IPS-18a (cell line): ENCODE data around the gene SOD1.
"Not testable (repeated sequence)": the region's sequence is repeated elsewhere in the genome, so short reads cannot be mapped to it uniquely, and the experiment has no call there.

Experiments used
- H3K27ac ChIP-seq: one replicate; pipeline ENCODE4 v1.5.1; 2013; ENCODE audit warnings: low read length
- H3K27me3 ChIP-seq: one replicate; pipeline ENCODE4 v1.6.1; 2013; ENCODE audit warnings: mild to moderate bottlenecking, low read length; ENCODE audit not compliant: control insufficient read depth, insufficient read depth
- H3K36me3 ChIP-seq: one replicate; pipeline ENCODE4 v1.6.1; 2013; ENCODE audit warnings: low read depth, low read length; ENCODE audit not compliant: control insufficient read depth
- H3K4me1 ChIP-seq: one replicate; pipeline ENCODE4 v1.6.1; 2013; ENCODE audit warnings: low read depth, low read length; ENCODE audit not compliant: control insufficient read depth
- H3K4me3 ChIP-seq: one replicate; pipeline ENCODE4 v1.5.1; 2013; ENCODE audit warnings: low read length
- H3K9ac ChIP-seq: one replicate; pipeline ENCODE4 v1.6.1; 2013; ENCODE audit warnings: mild to moderate bottlenecking, low read length, moderate library complexity
- H3K9me3 ChIP-seq: one replicate; pipeline ENCODE4 v1.6.1; 2013; ENCODE audit warnings: low read depth, low read length; ENCODE audit not compliant: control insufficient read depth

SOD1 gene

DNA sequence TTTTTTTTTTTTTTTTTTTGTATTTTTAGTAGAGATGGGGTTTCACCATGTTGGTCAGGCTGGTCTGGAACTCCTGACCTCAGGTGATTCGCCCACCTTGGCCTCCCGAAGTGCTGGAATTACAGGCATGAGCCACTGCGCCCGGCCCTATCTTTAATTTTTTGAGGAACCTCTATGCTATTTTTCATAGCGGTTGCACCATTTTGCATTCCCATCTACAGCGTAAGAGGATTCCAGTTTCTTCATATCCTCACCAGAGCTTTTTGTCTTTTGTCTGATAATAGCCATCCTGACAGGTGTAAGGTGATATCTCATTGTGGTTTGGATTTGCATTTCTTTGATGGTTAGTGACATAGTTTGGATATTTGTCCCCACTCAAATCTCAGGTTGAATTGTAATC, 27.6 kb upstream of the SOD1 start:
- not testable (repeated sequence) for H3K9me3 ChIP-seq, H3K27me3 ChIP-seq, H3K27ac ChIP-seq, H3K36me3 ChIP-seq, H3K4me3 ChIP-seq, H3K4me1 ChIP-seq, H3K9ac ChIP-seq

DNA sequence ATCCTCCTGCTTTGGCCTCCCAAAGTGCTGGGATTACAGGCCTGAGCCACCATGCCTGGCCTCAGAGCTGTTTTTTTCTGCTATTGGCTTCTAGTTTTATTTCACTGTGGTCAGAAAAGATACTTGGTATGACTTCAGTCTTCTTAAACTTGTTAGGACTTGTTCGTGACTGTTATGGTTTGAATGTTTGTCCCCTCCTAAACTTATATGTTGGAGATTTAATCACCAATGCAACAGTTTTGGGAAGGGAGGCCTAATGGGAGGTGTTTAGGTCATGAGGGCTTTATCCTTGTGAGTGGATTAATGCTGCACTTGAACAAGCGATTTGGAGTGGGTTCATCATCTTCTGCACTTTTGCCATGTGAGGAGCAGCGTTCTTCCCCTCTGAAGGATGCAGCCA, 24.5 kb upstream of the SOD1 start:
- no peak overlapping the region for H3K27ac ChIP-seq
- no peaks in the 10 kb centered on the region for H3K9me3 ChIP-seq
- H3K4me3 ChIP-seq = no peak overlapping the region
- H3K4me1 ChIP-seq = no peaks in the 10 kb centered on the region
- H3K27me3 ChIP-seq = no peaks in the 10 kb centered on the region
- H3K9ac ChIP-seq = no peak overlapping the region
- no peaks in the 10 kb centered on the region for H3K36me3 ChIP-seq

DNA sequence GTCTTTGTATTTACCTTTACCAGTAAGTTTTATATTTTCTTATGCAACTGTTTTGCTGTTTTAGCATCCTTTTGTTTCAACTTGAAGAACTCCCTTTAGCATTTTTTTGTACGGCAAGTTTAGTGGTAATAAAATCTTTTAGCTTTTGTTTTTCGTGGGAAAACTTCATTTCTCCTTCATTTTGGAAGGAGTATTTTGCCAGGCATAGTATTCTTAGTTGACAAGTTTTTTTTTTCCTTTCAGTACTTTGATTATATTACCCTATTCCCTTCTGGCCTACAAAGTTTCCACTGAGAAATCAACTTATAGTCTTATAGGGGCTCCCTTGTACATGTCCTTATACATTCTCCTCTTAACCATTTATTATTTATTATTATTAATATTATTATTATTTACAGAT, 22.6 kb upstream of the SOD1 start:
- Histone ChIP-seq H3K9me3 (no peaks in the 10 kb centered on the region), H3K4me3 (no peak overlapping the region), H3K36me3 (no peaks in the 10 kb centered on the region), H3K4me1 (no peaks in the 10 kb centered on the region), H3K27ac (no peak overlapping the region), H3K27me3 (no peaks in the 10 kb centered on the region), H3K9ac (no peak overlapping the region)

DNA sequence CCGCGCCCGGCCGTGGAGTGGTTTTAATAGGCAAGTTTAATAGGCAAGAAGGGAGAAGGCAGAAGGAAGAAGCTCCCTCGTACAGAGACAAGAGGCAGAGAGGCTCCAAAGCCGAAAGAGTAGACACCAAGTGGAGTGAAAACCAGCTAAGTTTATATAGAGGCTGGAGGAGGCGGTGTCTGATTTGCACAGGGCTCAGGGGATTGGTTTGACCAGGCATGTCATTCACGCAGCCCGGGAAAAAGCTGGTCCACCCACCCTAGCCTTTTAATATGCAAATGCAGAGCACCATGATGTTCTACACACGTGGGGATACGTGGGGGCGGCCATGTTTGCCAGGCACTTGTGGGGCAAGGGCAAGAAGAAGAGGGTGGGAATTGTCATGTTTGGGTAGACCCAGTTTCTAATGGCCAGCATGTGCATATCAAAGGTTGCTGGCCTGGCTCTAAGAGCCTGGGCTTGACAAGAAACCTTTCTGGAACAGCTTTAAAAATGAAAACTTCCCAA, 18.0 kb upstream of the SOD1 start:
- Histone ChIP-seq H3K9me3 (no peaks in the 10 kb centered on the region), H3K4me3 (no peak overlapping the region), H3K27ac (no peak overlapping the region), H3K36me3 (no peaks in the 10 kb centered on the region), H3K27me3 (no peaks in the 10 kb centered on the region), H3K9ac (no peak overlapping the region), H3K4me1 (no peaks in the 10 kb centered on the region)

DNA sequence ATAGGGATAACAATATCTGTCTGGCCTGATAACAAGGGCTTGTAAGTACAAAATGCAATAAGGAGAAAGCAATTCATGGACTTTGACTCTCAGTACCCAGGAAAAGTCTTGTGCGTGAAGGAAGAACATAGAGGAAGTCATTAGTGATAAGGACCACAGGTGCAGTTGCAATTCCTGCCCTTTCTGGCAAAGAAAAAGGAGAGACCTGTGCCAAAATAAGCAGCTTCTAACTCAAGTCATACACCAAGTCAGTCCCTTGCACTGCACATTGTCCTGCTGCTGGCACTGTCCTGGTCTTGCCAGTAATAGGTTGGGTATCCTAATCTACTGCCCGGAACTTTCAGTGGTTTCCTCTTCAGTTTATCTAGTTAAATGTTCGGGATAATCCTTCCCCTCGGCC, 14.8 kb upstream of the SOD1 start:
- Histone ChIP-seq H3K9me3 (no peaks in the 10 kb centered on the region), H3K4me1 (no peaks in the 10 kb centered on the region), H3K27me3 (no peaks in the 10 kb centered on the region), H3K4me3 (no peak overlapping the region), H3K27ac (no peak overlapping the region), H3K9ac (no peak overlapping the region), H3K36me3 (no peaks in the 10 kb centered on the region)

DNA sequence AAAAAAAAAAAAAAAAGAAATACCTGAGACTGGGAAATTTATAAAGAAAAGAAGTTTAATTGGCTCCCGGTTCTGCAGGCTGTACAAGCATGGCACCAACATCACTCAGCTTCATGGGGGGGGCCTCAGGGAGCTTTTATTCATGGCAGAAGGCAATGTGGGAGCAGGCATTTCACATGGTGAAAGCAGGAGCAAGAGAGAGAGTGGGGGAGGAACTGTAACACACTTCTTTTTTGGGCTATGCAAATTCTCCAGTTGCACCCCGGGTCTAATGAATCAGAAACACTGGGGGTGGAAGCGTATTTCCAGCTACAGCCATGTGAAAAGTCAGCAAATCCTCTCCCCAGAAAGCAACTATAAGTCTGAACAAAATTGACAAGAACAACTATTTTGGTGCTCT, 11.8 kb upstream of the SOD1 start:
- Histone ChIP-seq H3K36me3 (no peaks in the 10 kb centered on the region), H3K4me1 (no peaks in the 10 kb centered on the region), H3K27me3 (no peaks in the 10 kb centered on the region), H3K27ac (no peak overlapping the region), H3K9me3 (no peaks in the 10 kb centered on the region), H3K4me3 (no peak overlapping the region), H3K9ac (no peak overlapping the region)

DNA sequence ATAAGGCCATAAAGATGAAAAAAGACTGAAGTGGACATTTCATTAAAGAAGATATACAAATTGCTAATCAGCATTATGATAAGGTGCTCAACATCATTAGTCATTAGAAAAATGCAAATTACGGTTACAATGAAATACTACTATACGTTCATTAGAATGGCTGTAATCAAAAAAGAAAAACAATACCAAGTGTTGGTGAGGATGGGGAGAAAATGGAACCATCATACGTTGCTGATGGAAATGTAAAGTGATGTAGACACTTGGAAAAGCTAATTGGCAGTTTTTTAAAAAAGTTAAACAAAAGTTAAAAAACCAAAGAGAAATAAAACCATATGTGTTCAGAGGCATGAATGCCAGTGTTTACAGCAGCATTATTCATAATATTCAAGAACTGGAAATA, 8.6 kb upstream of the SOD1 start:
- Histone ChIP-seq H3K9me3 (no peaks in the 10 kb centered on the region), H3K4me1 (no peaks in the 10 kb centered on the region), H3K27me3 (no peaks in the 10 kb centered on the region), H3K4me3 (no peak overlapping the region), H3K9ac (no peak overlapping the region), H3K27ac (no peak overlapping the region), H3K36me3 (no peaks in the 10 kb centered on the region)

DNA sequence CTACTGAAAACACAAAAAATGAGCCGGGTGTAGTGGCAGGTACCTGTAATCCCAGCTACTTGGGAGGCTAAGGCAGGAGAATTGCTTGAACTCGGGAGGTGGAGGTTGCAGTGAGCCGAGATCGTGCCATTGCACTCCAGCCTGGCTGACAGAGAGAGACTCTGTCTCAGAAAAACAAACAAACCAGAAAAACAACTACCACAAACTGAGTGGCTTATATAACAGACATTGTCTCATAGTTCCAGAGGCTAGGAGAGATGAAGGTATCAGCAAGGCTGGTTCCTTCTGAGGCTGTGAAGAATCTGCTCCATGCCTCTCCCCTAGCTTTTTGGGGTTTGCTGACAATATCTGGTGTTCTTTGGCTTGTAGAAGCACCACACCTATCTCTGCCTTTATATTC, 8.0 kb upstream of the SOD1 start:
- H3K9me3 ChIP-seq, H3K27me3 ChIP-seq, H3K4me3 ChIP-seq, H3K36me3 ChIP-seq, H3K27ac ChIP-seq, H3K4me1 ChIP-seq, H3K9ac ChIP-seq: not testable (repeated sequence)

DNA sequence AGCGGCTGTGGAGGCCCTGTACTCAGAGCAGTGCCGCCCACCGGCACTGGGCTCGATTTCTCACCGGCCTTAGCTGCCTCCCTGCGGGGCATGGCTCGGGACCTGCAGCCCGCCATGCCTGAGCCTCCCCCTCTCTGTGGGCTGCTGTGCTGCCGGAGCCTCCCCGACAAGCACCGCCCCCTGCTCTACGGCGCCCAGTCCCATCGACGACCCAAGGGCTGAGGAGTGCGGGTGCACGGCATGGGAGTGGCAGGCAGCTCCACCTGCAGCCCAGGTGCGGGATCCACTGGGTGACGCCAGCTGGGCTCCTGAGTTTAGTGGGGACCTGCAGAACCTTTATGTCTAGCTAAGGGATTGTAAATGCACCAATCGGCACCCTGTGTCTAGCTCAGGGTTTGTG, 5.2 kb upstream of the SOD1 start:
- no peak overlapping the region for H3K27ac ChIP-seq
- H3K36me3 ChIP-seq = no peaks in the 10 kb centered on the region
- H3K9ac ChIP-seq = no peak overlapping the region
- H3K27me3 ChIP-seq = no peaks in the 10 kb centered on the region
- H3K4me3 ChIP-seq = no peak overlapping the region
- H3K4me1 ChIP-seq = no peaks in the 10 kb centered on the region
- no peaks in the 10 kb centered on the region for H3K9me3 ChIP-seq

DNA sequence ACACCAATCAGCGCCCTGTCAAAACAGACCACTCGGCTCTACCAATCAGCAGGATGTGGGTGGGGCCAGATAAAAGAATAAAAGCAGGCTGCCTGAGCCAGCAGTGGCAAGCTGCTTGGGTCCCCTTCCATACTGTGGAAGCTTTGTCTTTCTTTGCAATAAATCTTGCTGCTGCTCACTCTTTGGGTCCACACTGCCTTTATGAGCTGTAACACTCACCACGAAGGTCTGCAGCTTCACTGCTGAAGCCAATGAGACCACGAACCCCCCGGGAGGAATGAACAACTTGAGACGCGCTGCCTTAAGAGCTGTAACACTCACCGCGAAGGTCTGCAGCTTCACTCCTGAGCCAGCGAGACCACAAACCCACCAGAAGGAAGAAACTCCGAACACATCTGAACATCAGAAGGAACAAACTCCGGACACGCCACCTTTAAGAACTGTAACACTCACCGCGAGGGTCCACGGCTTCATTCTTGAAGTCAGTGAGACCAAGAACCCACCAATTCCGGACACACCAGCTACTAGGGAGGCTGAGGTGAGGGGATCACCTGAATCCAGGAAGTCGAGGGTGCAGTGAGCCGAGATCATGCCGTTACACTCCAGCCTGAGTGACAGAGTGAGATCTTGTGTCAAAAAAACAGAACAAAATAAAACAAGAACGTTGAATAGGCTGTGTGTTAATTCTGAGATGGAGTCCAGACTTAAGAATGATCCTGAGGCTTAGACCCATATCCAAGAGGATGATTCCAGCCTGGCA, 4.5 kb upstream of the SOD1 start:
- H3K9ac ChIP-seq, H3K27ac ChIP-seq, H3K4me1 ChIP-seq: not testable (repeated sequence)

DNA sequence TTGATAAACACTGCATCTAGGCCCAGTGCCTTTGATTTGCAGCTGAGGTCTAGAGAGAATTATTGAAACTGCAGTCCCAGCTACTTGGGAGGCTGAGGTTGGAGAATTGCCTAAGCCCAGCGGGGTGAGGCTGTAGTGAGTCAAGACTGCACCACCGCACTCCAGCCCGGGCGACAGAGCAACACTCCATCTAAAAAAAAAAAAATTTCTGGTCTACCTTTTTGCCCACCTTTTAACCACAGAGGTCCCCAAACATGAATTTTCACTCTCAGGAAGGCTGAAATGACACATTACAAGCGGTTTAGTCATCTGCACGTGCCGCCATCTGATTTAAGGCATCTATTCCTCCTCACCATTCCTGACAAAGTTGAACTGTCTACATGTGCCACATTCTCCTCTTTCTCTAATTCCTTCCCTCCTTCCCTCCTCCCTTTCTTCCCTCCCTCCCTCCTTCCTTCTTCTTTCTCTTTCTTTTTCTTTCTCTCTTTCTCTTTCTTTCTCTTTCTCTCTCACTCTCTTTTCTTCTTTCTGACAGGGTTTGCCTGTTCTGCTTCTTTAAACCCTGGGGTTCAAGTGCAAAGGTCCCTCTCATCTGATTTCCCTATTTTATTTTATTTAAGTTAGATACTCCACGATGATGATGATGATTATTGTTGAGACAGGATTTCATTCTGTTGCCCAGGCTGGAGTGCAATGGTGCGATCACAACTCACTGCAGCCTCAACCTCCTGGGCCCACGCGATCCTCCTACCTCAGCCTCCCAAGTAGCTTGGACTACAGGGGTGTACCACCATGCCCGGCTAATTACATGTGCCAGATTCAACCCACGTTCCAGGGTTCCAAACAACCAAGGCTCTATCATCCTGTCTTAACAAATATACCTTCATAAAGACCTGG, 3.0 kb upstream of the SOD1 start:
- Histone ChIP-seq H3K27me3 (no peaks in the 10 kb centered on the region), H3K4me3 (no peak overlapping the region), H3K36me3 (peaks cover under 1% of the 10 kb centered on the region), H3K4me1 (peaks cover 8% of the 10 kb centered on the region), H3K27ac (no peak overlapping the region), H3K9ac (no peak overlapping the region), H3K9me3 (no peaks in the 10 kb centered on the region)

More for the DNA sequence above, 4.5 kb upstream of the SOD1 start:
- H3K27me3 ChIP-seq, H3K36me3 ChIP-seq, H3K9me3 ChIP-seq, H3K4me3 ChIP-seq: not testable (repeated sequence)

DNA sequence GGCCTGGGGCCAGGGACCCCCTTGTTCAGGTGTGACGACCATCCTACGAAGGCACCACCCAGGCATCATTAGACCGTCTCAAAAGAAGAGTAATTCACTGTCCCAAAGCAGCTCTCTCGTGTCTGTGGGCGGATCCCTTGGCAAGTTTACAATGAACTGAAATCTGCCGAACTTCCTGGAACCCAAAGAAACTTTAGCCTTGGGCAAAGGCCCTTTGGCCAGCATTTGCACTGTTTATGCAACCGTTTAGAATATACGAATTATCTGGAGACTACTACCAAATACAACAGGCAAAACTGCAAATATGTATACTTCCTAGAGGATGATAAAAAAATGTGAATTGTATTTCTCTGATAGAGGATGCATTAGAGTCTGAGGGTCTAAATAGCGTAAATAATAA, 1.4 kb upstream of the SOD1 start:
- H3K9me3 ChIP-seq = no peaks in the 10 kb centered on the region
- no peak overlapping the region for H3K9ac ChIP-seq
- H3K27me3 ChIP-seq = no peaks in the 10 kb centered on the region
- H3K36me3 ChIP-seq = peaks cover 5% of the 10 kb centered on the region
- H3K27ac ChIP-seq = no peak overlapping the region
- H3K4me1 ChIP-seq = peaks cover 8% of the 10 kb centered on the region
- H3K4me3 ChIP-seq = no peak overlapping the region
